Keratinocyte (primary cell): ENCODE measurements around the gene HOXB8.

Experiments
- EZH2 ChIP-seq: IDR thresholded peaks from one replicate; pipeline ENCODE4 v1.6.1; 2012; ENCODE audit warnings: inconsistent platforms, mild to moderate bottlenecking, low read length, moderate library complexity
- TF ChIP-seq, protein P1 (sequence below), 3 experiments: IDR thresholded peaks in 1 of 3; conservative IDR thresholded peaks in 1 of 3; optimal IDR thresholded peaks in 1 of 3; 2 replicates in 2 of 3; 3 replicates in 1 of 3; pipeline versions ENCODE3 to v1.5.1; 2011; ENCODE audit warnings: low read length in 3 of 3, mild to moderate bottlenecking in 3 of 3, moderate library complexity in 2 of 3, control low read depth in 1 of 3, inconsistent platforms in 1 of 3; ENCODE audit not compliant: insufficient read depth in 2 of 3; ENCODE audit errors: extremely low read depth in 1 of 3

DNA sequence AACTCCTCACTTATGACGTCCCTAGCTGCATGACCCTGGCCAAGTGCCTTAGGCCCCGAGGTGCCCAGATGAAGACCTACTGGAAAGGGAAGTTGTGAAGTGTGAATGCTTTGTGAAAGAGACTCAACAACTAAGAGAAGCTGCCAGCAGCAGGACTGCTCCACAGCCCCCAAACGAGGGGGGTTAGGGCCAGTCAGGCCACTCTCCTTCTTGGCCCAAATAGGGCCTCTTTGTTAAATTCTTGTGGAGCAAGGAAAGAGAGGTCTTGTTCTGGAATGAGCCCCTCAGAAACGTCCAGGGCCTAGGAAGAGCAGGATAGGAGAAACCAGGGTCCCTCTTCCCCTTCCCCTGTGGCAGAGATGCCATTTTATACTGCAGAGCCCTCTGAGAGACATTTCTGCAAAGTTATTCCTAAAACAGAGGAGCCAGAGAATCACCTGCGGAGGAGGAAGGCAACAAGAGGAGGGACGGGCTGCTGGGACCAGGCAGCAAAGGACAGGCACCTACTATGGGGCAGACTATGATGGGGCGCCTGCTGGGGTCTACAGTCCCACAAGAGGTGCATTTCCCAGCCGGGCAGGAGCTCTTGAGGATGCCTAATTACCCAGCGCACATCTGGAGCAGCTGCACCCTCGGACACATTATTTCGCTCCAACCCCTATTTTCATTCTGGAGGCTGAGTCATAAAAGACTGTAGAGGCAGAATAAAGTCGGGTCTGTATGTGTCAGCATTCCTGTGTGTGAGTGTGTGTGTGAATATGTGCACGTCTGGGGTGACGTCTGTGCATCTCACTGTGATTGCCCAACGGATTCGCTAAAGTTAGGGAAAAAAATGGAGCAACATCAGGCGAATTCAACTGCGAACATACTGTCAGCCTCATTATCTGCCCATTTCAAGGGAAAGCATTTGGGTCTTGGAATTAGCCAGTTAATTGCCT lies 22.5 kb upstream of the HOXB8 start:
- TF ChIP-seq, protein P1, sequence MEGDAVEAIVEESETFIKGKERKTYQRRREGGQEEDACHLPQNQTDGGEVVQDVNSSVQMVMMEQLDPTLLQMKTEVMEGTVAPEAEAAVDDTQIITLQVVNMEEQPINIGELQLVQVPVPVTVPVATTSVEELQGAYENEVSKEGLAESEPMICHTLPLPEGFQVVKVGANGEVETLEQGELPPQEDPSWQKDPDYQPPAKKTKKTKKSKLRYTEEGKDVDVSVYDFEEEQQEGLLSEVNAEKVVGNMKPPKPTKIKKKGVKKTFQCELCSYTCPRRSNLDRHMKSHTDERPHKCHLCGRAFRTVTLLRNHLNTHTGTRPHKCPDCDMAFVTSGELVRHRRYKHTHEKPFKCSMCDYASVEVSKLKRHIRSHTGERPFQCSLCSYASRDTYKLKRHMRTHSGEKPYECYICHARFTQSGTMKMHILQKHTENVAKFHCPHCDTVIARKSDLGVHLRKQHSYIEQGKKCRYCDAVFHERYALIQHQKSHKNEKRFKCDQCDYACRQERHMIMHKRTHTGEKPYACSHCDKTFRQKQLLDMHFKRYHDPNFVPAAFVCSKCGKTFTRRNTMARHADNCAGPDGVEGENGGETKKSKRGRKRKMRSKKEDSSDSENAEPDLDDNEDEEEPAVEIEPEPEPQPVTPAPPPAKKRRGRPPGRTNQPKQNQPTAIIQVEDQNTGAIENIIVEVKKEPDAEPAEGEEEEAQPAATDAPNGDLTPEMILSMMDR (optimal IDR thresholded peaks at IDR 0.05 in 1 of 3, IDR thresholded peaks at IDR 0.05 in 1 of 3, conservative IDR thresholded peaks at IDR 0.05 in 1 of 3; ENCODE audit: extremely low read depth in 1 of 3, insufficient read depth in 2 of 3, low read length in 3 of 3), result no peak
- TF ChIP-seq EZH2, result peak; percentile 25
